Colonic mucosa (tissue), 4 donors: ENCODE results near the gene NT5DC3. TPM values are rescaled to one million over a fixed set of nuclear protein-coding genes. Genes with fewer than 3 reads are reported as not detected.

Experiments
- DNase-seq: peaks from one replicate; pipeline ENCODE4 v3.0.0-alpha.2; 2020
- H3K27ac ChIP-seq: fragments of 200-600 bp; one replicate; pipeline ENCODE4 v1.8.0; 2021
- H3K27me3 ChIP-seq: fragments of 200-600 bp; one replicate; pipeline ENCODE4 v1.8.0; 2021
- H3K36me3 ChIP-seq: fragments of 200-600 bp; one replicate; pipeline ENCODE4 v1.8.0; 2021
- H3K4me1 ChIP-seq: fragments of 200-600 bp; one replicate; pipeline ENCODE4 v1.8.0; 2021; ENCODE audit warnings: mild to moderate bottlenecking
- H3K4me3 ChIP-seq: fragments of 200-600 bp; one replicate; pipeline ENCODE4 v1.8.0; 2021
- H3K9ac ChIP-seq, 2 donors: one replicate each; pipeline ENCODE4 v1.7.0; 2013; ENCODE audit warnings: control low read depth in 2 of 2, low read depth in 2 of 2, low read length in 2 of 2
- H3K9me3 ChIP-seq: fragments of 200-600 bp; one replicate; pipeline ENCODE4 v1.8.0; 2021
- CTCF ChIP-seq: fragments of 200-600 bp; IDR thresholded peaks from one replicate; pipeline ENCODE4 v1.8.0; 2022; ENCODE audit warnings: antibody characterized with exemption, mild to moderate bottlenecking
- intact Hi-C: fragments of 100-400 bp; cut with DNase I; formaldehyde crosslinking; loops from one replicate; pipeline ENCODE4 v1.14.1; 2022
- total RNA-seq, 2 donors: library from RNA; stranded (reverse); fragmentation: NEBNext Ultra II Directional in 1 of 2; extraction: Animal tissue kit (Norgen Biotek cat#: 25700) in 1 of 2; gene quantifications; one replicate each; pipeline ENCODE4 v1.2.1, GENCODE V29; 2021
- donor health status: healthy.
- donor health status: DM: no; HTN: no; CAD: no.
- donor health status: DM: no; HTN: no; CAD: no.

The NT5DC3 gene
- total RNA-seq, 2 donors from 2014 or later = 10.0 to 22.6 TPM

GRCh38 chr12:103801709-103802585 is 39.1 kb downstream of the NT5DC3 start:
- H3K4me1 ChIP-seq = no peaks in the 10 kb centered on the region
- H3K4me3 ChIP-seq = no peak overlapping the region
- no peak overlapping the region for H3K9ac ChIP-seq
- no peaks in the 10 kb centered on the region for H3K9me3 ChIP-seq
- no peaks in the 10 kb centered on the region for H3K27me3 ChIP-seq
- no peak overlapping the region for H3K27ac ChIP-seq
- DNase-seq = no peak
- intact Hi-C loops = no loop called here
- H3K36me3 ChIP-seq = no peaks in the 10 kb centered on the region
- TF ChIP-seq CTCF = no peak

GRCh38 chr12:103799857-103800771 is 40.9 kb downstream of the NT5DC3 start:
- Histone ChIP-seq H3K27me3 (no peaks in the 10 kb centered on the region), H3K9ac (peak overlapping the region in 1 of 2 donors; percentile 55), H3K4me3 (no peak overlapping the region), H3K27ac (peak overlapping the region; percentile 69), H3K9me3 (no peaks in the 10 kb centered on the region), H3K36me3 (peaks cover 3% of the 10 kb centered on the region), H3K4me1 (no peaks in the 10 kb centered on the region)
- no peak for TF ChIP-seq CTCF
- intact Hi-C loops = no loop called here
- peak; percentile 60 for DNase-seq

GRCh38 chr12:103799504-103799856 is 41.6 kb downstream of the NT5DC3 start:
- no peaks in the 10 kb centered on the region for H3K9me3 ChIP-seq
- no peaks in the 10 kb centered on the region for H3K4me1 ChIP-seq
- H3K27ac ChIP-seq = peak overlapping the region; percentile 69
- peak; percentile 44 for DNase-seq
- H3K4me3 ChIP-seq = no peak overlapping the region
- no peaks in the 10 kb centered on the region for H3K27me3 ChIP-seq
- no peak overlapping the region for H3K9ac ChIP-seq
- TF ChIP-seq CTCF = no peak
- intact Hi-C loops = no loop called here
- peaks cover 3% of the 10 kb centered on the region for H3K36me3 ChIP-seq

GRCh38 chr12:103798586-103798985 is 42.4 kb downstream of the NT5DC3 start:
- Histone ChIP-seq H3K9me3 (no peaks in the 10 kb centered on the region), H3K4me3 (no peak overlapping the region), H3K27me3 (no peaks in the 10 kb centered on the region), H3K27ac (no peak overlapping the region), H3K4me1 (no peaks in the 10 kb centered on the region), H3K9ac (no peak overlapping the region), H3K36me3 (peaks cover 6% of the 10 kb centered on the region)
- intact Hi-C loops = no loop called here
- TF ChIP-seq CTCF = no peak
- no peak for DNase-seq

- Histone ChIP-seq H3K36me3 (peaks cover 13% of the 10 kb centered on the region), H3K4me3 (no peak overlapping the region), H3K27me3 (no peaks in the 10 kb centered on the region), H3K9me3 (no peaks in the 10 kb centered on the region), H3K27ac (no peak overlapping the region), H3K9ac (no peak overlapping the region), H3K4me1 (no peaks in the 10 kb centered on the region)
- no peak for TF ChIP-seq CTCF
- no peak for DNase-seq
- intact Hi-C loops = no loop called here
These were observed 46.5 kb downstream of the NT5DC3 start for GRCh38 chr12:103794309-103795213.
